OCI-LY7 (cell line): ENCODE measurements around the gene GAS6. TPM values are rescaled to one million over a fixed set of nuclear protein-coding genes. Genes with fewer than 3 reads are reported as not detected.

Experiments used
- BruUV-seq: library from RNA; stranded (reverse); fragments of 400-500 nt; replicated peaks from 2 replicates; lab custom pipeline; 2021; lab: Mats Ljungman, UMichigan
- CTCF ChIA-PET: fragments of 300-600 bp; sonication (Branson Sonifier 250); formaldehyde crosslinking; loops from one replicate; lab custom pipeline; 2022; ENCODE audit warnings: antibody characterized with exemption; ENCODE audit not compliant: unreplicated experiment; lab: Charles Lee
- POLR2A ChIA-PET: fragments of 300-600 bp; sonication (Branson Sonifier 250); formaldehyde crosslinking; loops from one replicate; lab custom pipeline; 2022; ENCODE audit warnings: antibody characterized with exemption; lab: Charles Lee
- DNase-seq: peaks from one replicate; pipeline ENCODE4 v3.0.0-alpha.2; 2015; ENCODE audit warnings: low spot score
- H2AFZ ChIP-seq: fragments of 200-600 bp; sonication (generic), shearing (Covaris generic); 2 replicates; pipeline ENCODE4 v1.6.1; 2014; ENCODE audit warnings: mild to moderate bottlenecking, antibody characterized with exemption, low read length, moderate library complexity
- H3K27ac ChIP-seq: fragments of 200-600 bp; sonication (generic); 2 replicates; pipeline ENCODE4 v1.5.1; 2014; ENCODE audit warnings: mixed run types, low read depth, mild to moderate bottlenecking, moderate library complexity, low read length, inconsistent platforms; ENCODE audit not compliant: poor library complexity, severe bottlenecking
- H3K36me3 ChIP-seq: fragments of 200-600 bp; sonication (generic); 2 replicates; pipeline ENCODE4 v1.6.1; 2014; ENCODE audit warnings: mild to moderate bottlenecking, antibody characterized with exemption, low read length, moderate library complexity, mixed read lengths; ENCODE audit not compliant: insufficient read depth
- H3K4me1 ChIP-seq: fragments of 200-600 bp; sonication (generic); 2 replicates; pipeline ENCODE4 v1.5.1; 2014; ENCODE audit warnings: mild to moderate bottlenecking, low read length; ENCODE audit not compliant: insufficient read depth, poor library complexity, severe bottlenecking
- H3K4me2 ChIP-seq: fragments of 200-600 bp; sonication (generic); 2 replicates; pipeline ENCODE4 v1.6.1; 2014; ENCODE audit warnings: mild to moderate bottlenecking, low read length
- H3K4me3 ChIP-seq: fragments of 200-600 bp; sonication (generic); 2 replicates; pipeline ENCODE4 v1.5.1; 2014; ENCODE audit warnings: mild to moderate bottlenecking, low read depth, low read length; ENCODE audit not compliant: poor library complexity, severe bottlenecking
- H3K79me2 ChIP-seq: fragments of 200-600 bp; sonication (generic); 2 replicates; pipeline ENCODE4 v1.6.1; 2016; ENCODE audit warnings: low read depth, mild to moderate bottlenecking, low read length, moderate library complexity, mixed read lengths; ENCODE audit not compliant: insufficient read depth
- H3K9me2 ChIP-seq: fragments of 200-600 bp; sonication (generic); 2 replicates; pipeline ENCODE4 v1.6.1; 2016; ENCODE audit warnings: mild to moderate bottlenecking, low read length, mixed read lengths; ENCODE audit not compliant: insufficient read depth
- H3K9me3 ChIP-seq: fragments of 200-600 bp; sonication (generic); 2 replicates; pipeline ENCODE4 v1.6.1; 2014; ENCODE audit warnings: mild to moderate bottlenecking, mixed run types, low read length, mixed read lengths
- H4K20me1 ChIP-seq: fragments of 200-600 bp; sonication (generic); 2 replicates; pipeline ENCODE4 v1.6.1; 2014; ENCODE audit warnings: mild to moderate bottlenecking, antibody characterized with exemption, low read length, moderate library complexity, mixed read lengths; ENCODE audit not compliant: insufficient read depth
- CTCF ChIP-seq: fragments of 200-600 bp; sonication (generic); conservative IDR thresholded peaks from 2 replicates; pipeline ENCODE4 v1.5.1; 2014; ENCODE audit warnings: mild to moderate bottlenecking, antibody characterized with exemption, low read length, moderate library complexity, mixed read lengths
- EZH2phosphoT487 ChIP-seq: fragments of 200-600 bp; sonication (generic); IDR thresholded peaks from 2 replicates; pipeline ENCODE4 v1.6.1; 2018; ENCODE audit warnings: low read depth, borderline replicate concordance, mild to moderate bottlenecking, mixed run types, antibody characterized with exemption, low read length, moderate library complexity, mixed read lengths
- intact Hi-C: fragments of 100-400 bp; cut with micrococcal nuclease; formaldehyde crosslinking; loops from one replicate; pipeline ENCODE4 v1.10.0; 2022; ENCODE audit not compliant: unreplicated experiment
- total RNA-seq, 2 experiments: library from RNA; depleted of rRNA in 1 of 2; stranded (reverse); fragments of >200 nt in 1 of 2; shearing (Covaris generic) in 1 of 2; gene quantifications; 2 replicates each; pipeline ENCODE4 v1.2.3, GENCODE V29; 2014 to 2022

GAS6 gene
- total RNA-seq, 2 experiments from 2014 or later: not detected

DNA sequence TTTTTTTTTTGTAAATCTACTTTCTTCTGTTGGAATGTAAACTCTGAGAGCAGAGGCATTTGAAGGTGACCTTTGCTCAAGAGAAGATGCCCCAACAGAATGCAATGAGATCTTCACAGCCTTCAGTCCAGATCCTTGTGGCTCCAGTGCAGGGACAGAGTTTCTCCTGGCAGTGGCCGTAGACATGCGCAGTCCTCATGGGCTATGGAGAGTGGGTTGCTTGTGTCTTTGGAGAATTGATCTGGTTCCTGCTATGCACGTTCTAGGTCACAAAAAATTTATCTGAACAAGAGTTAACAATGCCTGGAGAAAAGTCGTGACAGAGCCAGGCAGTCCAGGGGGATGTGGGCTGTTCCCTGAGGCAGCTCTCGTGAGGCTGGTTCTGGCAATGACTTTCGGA is 74.7 kb downstream of the GAS6 start:
- CTCF ChIA-PET: no interaction called here
- no peak overlapping the region for H3K4me3 ChIP-seq

DNA sequence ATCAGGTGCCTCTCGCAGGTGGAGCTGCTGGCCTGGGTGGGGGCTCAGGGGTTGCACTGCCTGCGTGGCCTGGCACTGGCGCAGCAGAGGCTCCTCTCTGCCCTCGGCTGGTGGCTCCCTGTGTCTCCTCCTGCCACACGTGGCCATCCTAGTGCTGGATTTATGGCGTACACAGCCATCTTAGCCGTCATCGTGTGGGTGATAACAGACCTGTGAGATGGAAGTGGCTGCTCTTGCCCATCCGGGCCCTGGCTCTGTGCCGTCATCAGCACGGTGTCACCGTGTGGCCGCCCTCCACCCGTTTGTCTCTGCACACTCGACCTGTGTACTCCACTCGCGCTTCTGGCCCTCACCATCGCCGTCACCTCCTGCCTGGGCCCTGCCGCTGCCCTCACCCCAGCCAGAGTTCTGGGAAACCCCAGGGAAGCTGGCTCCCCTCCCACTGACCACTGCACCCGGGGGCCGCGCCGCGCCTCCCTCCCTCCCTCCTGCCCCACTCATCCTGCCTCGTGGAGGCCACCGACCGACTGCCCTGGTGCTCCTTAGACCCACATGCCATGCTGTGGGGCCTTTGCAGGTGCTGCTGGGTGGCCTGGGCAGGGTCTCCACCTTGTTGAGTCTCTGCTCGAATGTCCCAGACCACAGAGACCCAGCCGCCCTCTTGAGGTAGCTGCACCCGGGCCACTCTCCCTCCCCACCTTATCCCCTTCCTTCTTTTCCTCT is 75.3 kb downstream of the GAS6 start:
- Histone ChIP-seq H3K4me1 (no peaks in the 10 kb centered on the region), H4K20me1 (no peaks in the 10 kb centered on the region), H3K79me2 (no peaks in the 10 kb centered on the region), H3K9me3 (no peaks in the 10 kb centered on the region), H3K4me3 (no peak overlapping the region), H3K27ac (no peak overlapping the region), H3K9me2 (no peaks in the 10 kb centered on the region), H2AFZ (no peak overlapping the region), H3K36me3 (no peaks in the 10 kb centered on the region), H3K4me2 (no peak overlapping the region)
- TF ChIP-seq EZH2phosphoT487: no peak
- no peak for TF ChIP-seq CTCF
- ChIA-PET CTCF (no interaction called here), POLR2A (no interaction called here)
- BruUV-seq: no TSS peak
- intact Hi-C loops: no loop called here
- no peak for DNase-seq

More for the DNA sequence above, 74.7 kb downstream of the GAS6 start:
- H3K9me3 ChIP-seq: no peaks in the 10 kb centered on the region
- no peak overlapping the region for H3K4me2 ChIP-seq
- TF ChIP-seq CTCF: no peak
- no peak for TF ChIP-seq EZH2phosphoT487
- H2AFZ ChIP-seq: no peak overlapping the region
- H3K27ac ChIP-seq: no peak overlapping the region
- no TSS peak for BruUV-seq
- no peak for DNase-seq
- no peaks in the 10 kb centered on the region for H3K36me3 ChIP-seq
- H3K9me2 ChIP-seq: no peaks in the 10 kb centered on the region
- POLR2A ChIA-PET: no interaction called here
- no peaks in the 10 kb centered on the region for H4K20me1 ChIP-seq
- no peaks in the 10 kb centered on the region for H3K79me2 ChIP-seq
- no peaks in the 10 kb centered on the region for H3K4me1 ChIP-seq
- intact Hi-C loops: no loop called here

DNA sequence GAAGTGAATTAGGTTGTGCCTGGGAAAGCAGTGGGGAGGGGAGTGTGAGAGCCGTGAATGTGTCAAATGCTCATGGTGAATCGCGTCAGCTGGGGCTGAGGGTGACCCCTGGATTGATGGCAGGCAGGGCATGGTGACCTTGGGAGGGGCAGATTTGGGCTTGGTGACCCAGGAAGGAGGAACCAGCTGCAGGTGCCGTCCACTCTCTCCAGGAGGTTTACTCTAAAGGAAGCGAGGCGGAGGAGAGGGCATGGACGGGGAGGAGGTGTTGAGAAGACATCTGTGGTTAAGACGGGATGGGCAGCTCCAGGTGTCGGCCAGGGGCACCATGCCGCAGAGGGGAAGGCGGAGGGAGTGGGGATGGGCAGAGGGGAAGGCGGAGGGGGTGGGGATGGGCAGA is 76.2 kb downstream of the GAS6 start:
- no peak overlapping the region for H2AFZ ChIP-seq
- intact Hi-C loops: no loop called here
- H3K4me1 ChIP-seq: no peaks in the 10 kb centered on the region
- no peaks in the 10 kb centered on the region for H4K20me1 ChIP-seq
- no peaks in the 10 kb centered on the region for H3K9me2 ChIP-seq
- no peak overlapping the region for H3K27ac ChIP-seq
- no TSS peak for BruUV-seq
- CTCF ChIA-PET: no interaction called here
- H3K4me2 ChIP-seq: no peak overlapping the region
- TF ChIP-seq EZH2phosphoT487 (no peak), CTCF (no peak)
- no peaks in the 10 kb centered on the region for H3K9me3 ChIP-seq
- no peaks in the 10 kb centered on the region for H3K79me2 ChIP-seq
- H3K4me3 ChIP-seq: no peak overlapping the region
- H3K36me3 ChIP-seq: no peaks in the 10 kb centered on the region
- POLR2A ChIA-PET: no interaction called here
- no peak for DNase-seq
